ENCODE measurements around the gene MEPCE. TPM values are rescaled to one million over a fixed set of nuclear protein-coding genes. Genes with fewer than 3 reads are reported as not detected.

Gene MEPCE
- total and polyA plus RNA-seq, 9 of the 15 experiments (the other 6 are each of a cell fraction or from before 2014, with no cell fraction given), result 10.9 to 76.3 (median 44.1) TPM

DNA sequence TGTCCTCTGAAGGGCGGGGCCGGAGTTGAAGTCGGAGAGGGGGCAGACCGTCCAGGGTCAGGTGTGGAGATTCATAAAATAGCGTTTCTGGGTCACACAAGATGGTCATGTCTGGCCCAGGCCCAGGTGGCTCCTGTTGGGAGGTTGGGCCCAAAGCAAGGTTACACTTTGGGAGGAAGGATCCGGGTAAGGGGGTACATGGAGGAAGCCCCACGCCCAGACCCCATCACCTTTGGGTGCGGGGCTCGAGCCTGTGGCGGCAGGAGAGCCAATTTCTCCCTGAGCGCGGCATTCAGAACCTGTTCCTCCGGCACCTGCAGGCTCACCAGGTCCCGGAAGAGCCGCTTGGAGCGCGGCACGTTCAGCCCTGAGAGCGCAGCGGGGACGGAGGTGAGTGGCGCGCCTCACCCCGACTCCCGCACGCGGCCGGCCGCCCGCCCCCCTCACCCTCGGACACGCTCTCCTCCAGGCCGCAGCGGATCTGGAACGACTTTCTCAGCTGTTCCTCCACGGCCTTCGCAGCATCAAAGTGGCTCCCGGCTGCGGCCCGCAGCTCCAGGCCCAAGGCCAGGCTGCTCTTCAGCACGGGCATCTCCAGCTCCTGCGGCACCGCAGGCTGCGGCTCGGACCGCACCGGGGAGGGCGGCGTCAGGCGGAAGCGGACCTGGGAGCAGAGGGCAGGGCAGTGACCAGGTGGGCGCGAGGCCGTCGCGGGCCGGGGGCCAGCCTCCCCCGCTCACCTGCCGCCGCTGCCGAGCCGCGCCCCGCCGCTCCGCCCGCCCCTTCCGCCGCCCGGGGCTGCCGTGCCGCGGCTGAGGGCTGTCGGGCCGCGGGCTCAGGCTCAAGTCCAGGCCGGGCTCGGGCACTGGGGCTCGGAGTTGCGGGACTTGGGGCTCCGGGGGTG is 6.0 kb downstream of the MEPCE start:
- ATAC-seq (peak; percentile 45), FAIRE-seq (no peak), DNase-seq (ENCODE audit: extremely low read depth in 1 of 4, low spot score in 3 of 4) (peak; percentile 65 to 82 (median 73))
- Histone ChIP-seq H3K36me3 (ENCODE audit: control insufficient read depth, insufficient read depth, low read length) (peaks cover 49% of the 10 kb centered on the region), H3K9me1 (ENCODE audit: control insufficient read depth, insufficient read depth, low read length) (peaks cover 15% of the 10 kb centered on the region), H3K4me3 (peak overlapping the region; percentile 85), H3K4me1 (replicated peaks in 1 of 2; ENCODE audit: control insufficient read depth in 2 of 2, insufficient read depth in 2 of 2, low read length in 2 of 2) (peaks cover 59 to 81% of the 10 kb centered on the region in 2 experiments), H3K4me2 (ENCODE audit: insufficient read depth, low read length) (peak overlapping the region; percentile 93), H2AFZ (ENCODE audit: low read depth, low read length) (peak overlapping the region; percentile 52), H3K27me3 (ENCODE audit: control insufficient read depth in 2 of 2, insufficient read depth in 2 of 2, low read length in 2 of 2) (no peaks in the 10 kb centered on the region), H3K27ac (ENCODE audit: extremely low read depth, low read depth, low read length) (peak overlapping the region; percentile 96), H3K79me2 (ENCODE audit: control insufficient read depth, insufficient read depth, low read length) (peaks cover 59% of the 10 kb centered on the region), H3K9ac (ENCODE audit: insufficient read depth in 1 of 2, low read depth in 2 of 2, low read length in 2 of 2) (peak overlapping the region; percentile 92 to 99), H4K20me1 (replicated peaks; ENCODE audit: control insufficient read depth, insufficient read depth, low read length) (peaks cover 26% of the 10 kb centered on the region), H3K9me3 (replicated peaks; ENCODE audit: control insufficient read depth, insufficient read depth, low read depth, low read length) (no peaks in the 10 kb centered on the region)
- intact Hi-C loops (cut with micrococcal nuclease) (no loop called here), in situ Hi-C loops (cut with MboI) (no loop called here)
- POLR2A ChIA-PET, result interaction anchor here (0.6 to 5.4 kb wide), 5 partner anchors 9 to 439 kb away, joined by 3 to 29 read pairs (median 6); partner anchors contain the start of genes SRRT and TSC22D4
- TSS peak; percentile 73 for BruUV-seq (replicated peaks)
- 1% methylated on average over 71 of the region's 81 CpGs for WGBS (ENCODE audit: insufficient coverage, low coverage, missing lambda C conversion rate)
- CTCF ChIA-PET (ENCODE audit: low intra/inter-chr PET ratio), result interaction anchor here (0.6 kb wide), 1 partner anchor 369 kb away, joined by 3 read pairs; no protein-coding TSS in a partner anchor
- TF ChIP-seq ZNF121 (CRISPR knock-in tag; conservative IDR thresholded peaks at IDR 0.05), result no peak
- TF ChIP-seq, protein P1, sequence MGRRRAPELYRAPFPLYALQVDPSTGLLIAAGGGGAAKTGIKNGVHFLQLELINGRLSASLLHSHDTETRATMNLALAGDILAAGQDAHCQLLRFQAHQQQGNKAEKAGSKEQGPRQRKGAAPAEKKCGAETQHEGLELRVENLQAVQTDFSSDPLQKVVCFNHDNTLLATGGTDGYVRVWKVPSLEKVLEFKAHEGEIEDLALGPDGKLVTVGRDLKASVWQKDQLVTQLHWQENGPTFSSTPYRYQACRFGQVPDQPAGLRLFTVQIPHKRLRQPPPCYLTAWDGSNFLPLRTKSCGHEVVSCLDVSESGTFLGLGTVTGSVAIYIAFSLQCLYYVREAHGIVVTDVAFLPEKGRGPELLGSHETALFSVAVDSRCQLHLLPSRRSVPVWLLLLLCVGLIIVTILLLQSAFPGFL (CRISPR knock-in tag; IDR thresholded peaks at IDR 0.05), result 0 out of 2 replicates have a peak, but pooled peaks have one; percentile 93
- TF ChIP-seq ILF3 (IDR thresholded peaks at IDR 0.05; ENCODE audit: borderline replicate concordance), result no peak
- TF ChIP-seq ZNF780A (CRISPR knock-in tag; IDR thresholded peaks at IDR 0.05), result no peak
- TF ChIP-seq TCFL5 (CRISPR knock-in tag; conservative IDR thresholded peaks at IDR 0.05), result no peak
- peak; percentile 20; the same call in 1 of the 2 replicates for TF ChIP-seq ZBTB17 (CRISPR knock-in tag; IDR thresholded peaks at IDR 0.05)
- peak; percentile 21 for TF ChIP-seq RBM39 (optimal IDR thresholded peaks at IDR 0.05; ENCODE audit: low read depth, low read length)
- TF ChIP-seq NFRKB (IDR thresholded peaks at IDR 0.05; ENCODE audit: low read depth), result 0 out of 2 replicates have a peak, but pooled peaks have one; percentile 26
- TF ChIP-seq NBN (IDR thresholded peaks at IDR 0.05; ENCODE audit: low read depth), result no peak
- TF ChIP-seq, protein P2, sequence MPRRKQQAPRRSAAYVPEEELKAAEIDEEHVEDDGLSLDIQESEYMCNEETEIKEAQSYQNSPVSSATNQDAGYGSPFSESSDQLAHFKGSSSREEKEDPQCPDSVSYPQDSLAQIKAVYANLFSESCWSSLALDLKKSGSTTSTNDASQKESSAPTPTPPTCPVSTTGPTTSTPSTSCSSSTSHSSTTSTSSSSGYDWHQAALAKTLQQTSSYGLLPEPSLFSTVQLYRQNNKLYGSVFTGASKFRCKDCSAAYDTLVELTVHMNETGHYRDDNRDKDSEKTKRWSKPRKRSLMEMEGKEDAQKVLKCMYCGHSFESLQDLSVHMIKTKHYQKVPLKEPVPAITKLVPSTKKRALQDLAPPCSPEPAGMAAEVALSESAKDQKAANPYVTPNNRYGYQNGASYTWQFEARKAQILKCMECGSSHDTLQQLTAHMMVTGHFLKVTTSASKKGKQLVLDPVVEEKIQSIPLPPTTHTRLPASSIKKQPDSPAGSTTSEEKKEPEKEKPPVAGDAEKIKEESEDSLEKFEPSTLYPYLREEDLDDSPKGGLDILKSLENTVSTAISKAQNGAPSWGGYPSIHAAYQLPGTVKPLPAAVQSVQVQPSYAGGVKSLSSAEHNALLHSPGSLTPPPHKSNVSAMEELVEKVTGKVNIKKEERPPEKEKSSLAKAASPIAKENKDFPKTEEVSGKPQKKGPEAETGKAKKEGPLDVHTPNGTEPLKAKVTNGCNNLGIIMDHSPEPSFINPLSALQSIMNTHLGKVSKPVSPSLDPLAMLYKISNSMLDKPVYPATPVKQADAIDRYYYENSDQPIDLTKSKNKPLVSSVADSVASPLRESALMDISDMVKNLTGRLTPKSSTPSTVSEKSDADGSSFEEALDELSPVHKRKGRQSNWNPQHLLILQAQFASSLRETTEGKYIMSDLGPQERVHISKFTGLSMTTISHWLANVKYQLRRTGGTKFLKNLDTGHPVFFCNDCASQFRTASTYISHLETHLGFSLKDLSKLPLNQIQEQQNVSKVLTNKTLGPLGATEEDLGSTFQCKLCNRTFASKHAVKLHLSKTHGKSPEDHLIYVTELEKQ (CRISPR knock-in tag; IDR thresholded peaks at IDR 0.05), result no peak
- TF ChIP-seq ZSCAN32 (CRISPR knock-in tag; IDR thresholded peaks at IDR 0.05), result no peak
- no peak for TF ChIP-seq ZNF316 (IDR thresholded peaks at IDR 0.05)
- TF ChIP-seq, protein P3, sequence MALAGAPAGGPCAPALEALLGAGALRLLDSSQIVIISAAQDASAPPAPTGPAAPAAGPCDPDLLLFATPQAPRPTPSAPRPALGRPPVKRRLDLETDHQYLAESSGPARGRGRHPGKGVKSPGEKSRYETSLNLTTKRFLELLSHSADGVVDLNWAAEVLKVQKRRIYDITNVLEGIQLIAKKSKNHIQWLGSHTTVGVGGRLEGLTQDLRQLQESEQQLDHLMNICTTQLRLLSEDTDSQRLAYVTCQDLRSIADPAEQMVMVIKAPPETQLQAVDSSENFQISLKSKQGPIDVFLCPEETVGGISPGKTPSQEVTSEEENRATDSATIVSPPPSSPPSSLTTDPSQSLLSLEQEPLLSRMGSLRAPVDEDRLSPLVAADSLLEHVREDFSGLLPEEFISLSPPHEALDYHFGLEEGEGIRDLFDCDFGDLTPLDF (CRISPR knock-in tag; IDR thresholded peaks at IDR 0.05), result peak; percentile 45; the same call in 1 of the 2 replicates
- TF ChIP-seq ESRRB (CRISPR knock-in tag; IDR thresholded peaks at IDR 0.05; ENCODE audit: borderline replicate concordance), result no peak
